C4-2B (cell line): ENCODE measurements around the gene GATAD2B.
A peak's percentile ranks its signal among the peaks of the same experiment; 100 is the strongest.

Experiments
- H3K27ac ChIP-seq: fragments of 450-650 bp; 2 replicates; pipeline ENCODE4 v1.5.1; 2017
- CTCF ChIP-seq: fragments of 450-650 bp; conservative IDR thresholded peaks from 2 replicates; pipeline ENCODE4 v1.5.1; 2017; ENCODE audit warnings: mild to moderate bottlenecking
- ZFX ChIP-seq: fragments of 450-650 bp; IDR thresholded peaks from 2 replicates; pipeline ENCODE4 v1.6.1; 2017

GATAD2B gene

GRCh38 chr1:153922972-153923925 is at the start of gene GATAD2B:
Gene GATAD2B (minus strand): TSS chr1:153922972. CDS start chr1:153828347, 94,625 bp downstream.
- H3K27ac ChIP-seq: peak within 1 kb of the TSS; percentile 84
- TF ChIP-seq ZFX (peak; percentile 54; the same call in 1 of the 2 replicates), CTCF (no peak)

GRCh38 chr1:153970346-153970745 is 47.6 kb upstream of the GATAD2B start:
- TF ChIP-seq CTCF (no peak), ZFX (no peak)
- peak overlapping the region; percentile 97; the same call in 1 of the 2 replicates for H3K27ac ChIP-seq

- TF ChIP-seq ZFX (no peak), CTCF (no peak)
- peak overlapping the region; percentile 97 for H3K27ac ChIP-seq
Measured at GRCh38 chr1:153968972-153969371, 46.2 kb upstream of the GATAD2B start.

DNA sequence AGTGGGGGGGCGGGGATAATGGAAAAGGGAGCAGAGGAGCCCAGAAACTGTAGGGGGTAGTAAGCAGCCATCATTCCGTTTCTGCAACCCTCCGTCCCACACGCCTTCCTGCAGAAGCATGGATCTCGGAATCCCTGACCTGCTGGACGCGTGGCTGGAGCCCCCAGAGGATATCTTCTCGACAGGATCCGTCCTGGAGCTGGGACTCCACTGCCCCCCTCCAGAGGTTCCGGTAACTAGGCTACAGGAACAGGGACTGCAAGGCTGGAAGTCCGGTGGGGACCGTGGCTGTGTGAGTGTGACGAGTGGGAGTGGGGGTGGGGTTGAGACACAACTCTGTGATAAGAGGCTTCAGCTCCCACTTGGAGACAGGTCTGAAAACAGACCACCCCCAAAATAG is 45.6 kb upstream of the GATAD2B start:
- TF ChIP-seq CTCF: no peak
- TF ChIP-seq ZFX: no peak
- peak overlapping the region; percentile 97 for H3K27ac ChIP-seq

- H3K27ac ChIP-seq: peak overlapping the region; percentile 97
- TF ChIP-seq ZFX: no peak
- no peak for TF ChIP-seq CTCF
Measured at GRCh38 chr1:153968000-153968363, 45.2 kb upstream of the GATAD2B start.

DNA sequence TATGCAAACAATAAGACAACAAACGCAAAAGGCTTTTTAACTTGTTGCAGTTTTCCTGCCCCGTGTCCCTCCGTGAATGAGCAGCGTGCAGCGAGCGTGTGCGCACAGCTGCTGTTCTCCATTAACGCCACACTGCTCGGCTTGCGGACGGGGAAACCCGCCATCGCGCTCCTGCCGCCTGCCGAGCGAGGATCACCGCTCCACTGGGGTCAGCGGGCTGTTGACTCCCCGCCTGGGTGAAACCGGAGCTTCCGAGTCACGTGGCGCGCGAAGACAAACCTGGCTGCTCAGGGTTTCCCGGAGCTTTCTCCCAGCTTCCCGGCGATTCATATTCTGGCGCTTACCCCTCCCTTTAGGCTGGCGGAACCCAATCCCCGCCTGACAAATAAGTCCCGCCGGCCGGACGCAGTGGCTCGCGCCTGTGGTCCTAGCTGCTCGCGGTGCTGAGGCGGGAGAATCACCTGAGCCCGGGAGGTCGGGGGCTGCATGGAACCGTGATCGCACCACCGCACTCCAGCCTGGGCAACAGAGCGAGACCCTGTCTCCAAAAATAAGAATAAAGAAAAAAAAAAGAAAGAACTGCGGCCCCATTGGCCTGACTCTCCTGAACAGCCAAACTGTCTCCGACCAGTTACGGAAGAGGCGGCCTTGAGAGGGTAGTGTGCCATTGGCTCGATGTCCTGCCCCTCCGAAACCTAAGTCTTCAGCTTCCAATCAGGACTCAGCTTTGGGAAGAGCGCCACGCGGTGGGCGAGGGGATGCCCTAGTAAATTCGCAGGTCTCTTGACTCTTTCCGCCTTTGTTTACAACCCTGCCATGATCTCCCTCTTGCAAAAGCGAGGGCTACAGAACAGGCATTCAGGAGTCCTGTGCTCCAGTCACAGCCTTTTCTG is 44.6 kb upstream of the GATAD2B start, which contains the start of gene CREB3L4:
CREB3L4 (plus strand) TSS at position 796 of the 893 bp plus-strand sequence. CDS start 624 bp downstream, outside the sequence.
- no peak; the same call in 1 of the 2 replicates for TF ChIP-seq ZFX
- H3K27ac ChIP-seq: peak within 1 kb of the TSS; percentile 97

GRCh38 chr1:153963850-153964331 is 41.1 kb upstream of the GATAD2B start:
- peak overlapping the region; percentile 85 for H3K27ac ChIP-seq
- TF ChIP-seq CTCF (no peak), ZFX (no peak)
